Measurements from ENCODE around the gene CARNS1. TPM values are rescaled to one million over a fixed set of nuclear protein-coding genes. Genes with fewer than 3 reads are reported as not detected.

Gene CARNS1
- total and polyA plus RNA-seq, 12 donors = 0.10 to 0.80 (median 0.35) TPM; not detected in 1

DNA sequence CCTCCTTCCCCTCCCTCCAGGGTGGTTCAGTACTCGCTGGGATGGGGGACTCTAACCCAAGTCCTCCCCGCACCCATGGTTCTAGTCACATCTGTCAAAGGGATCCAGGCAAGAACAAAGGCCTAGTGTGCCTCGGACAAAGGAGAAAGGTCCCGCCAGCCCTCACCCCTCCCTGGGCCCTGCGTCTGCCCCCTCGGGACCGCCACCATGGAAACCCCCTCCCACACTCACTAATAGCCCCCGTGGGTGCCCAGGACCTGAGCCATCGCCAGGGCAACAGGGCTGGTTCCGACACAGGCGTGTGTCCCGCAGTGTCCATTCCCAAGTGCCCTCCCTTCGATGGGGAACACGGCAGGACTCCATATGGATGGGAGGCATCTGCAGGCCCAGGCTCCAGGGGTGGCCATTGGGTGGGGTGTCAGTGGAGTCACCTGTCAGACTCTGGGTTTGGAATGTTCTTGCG is 5.1 kb upstream of the CARNS1 start:
- H3K27me3 ChIP-seq = peaks cover 39% of the 10 kb centered on the region
- no peak overlapping the region for H3K4me3 ChIP-seq
- no peaks in the 10 kb centered on the region for H3K36me3 ChIP-seq (replicated peaks in 1 of 2)
- peaks cover 4 to 8% of the 10 kb centered on the region in 2 donors for H3K4me1 ChIP-seq (replicated peaks in 1 of 2)
- 54 to 69% (median 60%) methylated on average over 9 to 15 of the region's 15 CpGs; no CpG with 5 or more reads in 1 of the 4 donors for WGBS, 4 donors
- no peak overlapping the region for H3K27ac ChIP-seq
- no peak for TF ChIP-seq POLR2A (IDR thresholded peaks at IDR 0.05)
- TF ChIP-seq, protein P1, sequence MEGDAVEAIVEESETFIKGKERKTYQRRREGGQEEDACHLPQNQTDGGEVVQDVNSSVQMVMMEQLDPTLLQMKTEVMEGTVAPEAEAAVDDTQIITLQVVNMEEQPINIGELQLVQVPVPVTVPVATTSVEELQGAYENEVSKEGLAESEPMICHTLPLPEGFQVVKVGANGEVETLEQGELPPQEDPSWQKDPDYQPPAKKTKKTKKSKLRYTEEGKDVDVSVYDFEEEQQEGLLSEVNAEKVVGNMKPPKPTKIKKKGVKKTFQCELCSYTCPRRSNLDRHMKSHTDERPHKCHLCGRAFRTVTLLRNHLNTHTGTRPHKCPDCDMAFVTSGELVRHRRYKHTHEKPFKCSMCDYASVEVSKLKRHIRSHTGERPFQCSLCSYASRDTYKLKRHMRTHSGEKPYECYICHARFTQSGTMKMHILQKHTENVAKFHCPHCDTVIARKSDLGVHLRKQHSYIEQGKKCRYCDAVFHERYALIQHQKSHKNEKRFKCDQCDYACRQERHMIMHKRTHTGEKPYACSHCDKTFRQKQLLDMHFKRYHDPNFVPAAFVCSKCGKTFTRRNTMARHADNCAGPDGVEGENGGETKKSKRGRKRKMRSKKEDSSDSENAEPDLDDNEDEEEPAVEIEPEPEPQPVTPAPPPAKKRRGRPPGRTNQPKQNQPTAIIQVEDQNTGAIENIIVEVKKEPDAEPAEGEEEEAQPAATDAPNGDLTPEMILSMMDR (IDR thresholded peaks at IDR 0.05) = no peak
- no peaks in the 10 kb centered on the region for H3K9me3 ChIP-seq (replicated peaks in 1 of 3)
- DNase-seq = no peak
- intact Hi-C loops (cut with DNase I) = no loop called here

DNA sequence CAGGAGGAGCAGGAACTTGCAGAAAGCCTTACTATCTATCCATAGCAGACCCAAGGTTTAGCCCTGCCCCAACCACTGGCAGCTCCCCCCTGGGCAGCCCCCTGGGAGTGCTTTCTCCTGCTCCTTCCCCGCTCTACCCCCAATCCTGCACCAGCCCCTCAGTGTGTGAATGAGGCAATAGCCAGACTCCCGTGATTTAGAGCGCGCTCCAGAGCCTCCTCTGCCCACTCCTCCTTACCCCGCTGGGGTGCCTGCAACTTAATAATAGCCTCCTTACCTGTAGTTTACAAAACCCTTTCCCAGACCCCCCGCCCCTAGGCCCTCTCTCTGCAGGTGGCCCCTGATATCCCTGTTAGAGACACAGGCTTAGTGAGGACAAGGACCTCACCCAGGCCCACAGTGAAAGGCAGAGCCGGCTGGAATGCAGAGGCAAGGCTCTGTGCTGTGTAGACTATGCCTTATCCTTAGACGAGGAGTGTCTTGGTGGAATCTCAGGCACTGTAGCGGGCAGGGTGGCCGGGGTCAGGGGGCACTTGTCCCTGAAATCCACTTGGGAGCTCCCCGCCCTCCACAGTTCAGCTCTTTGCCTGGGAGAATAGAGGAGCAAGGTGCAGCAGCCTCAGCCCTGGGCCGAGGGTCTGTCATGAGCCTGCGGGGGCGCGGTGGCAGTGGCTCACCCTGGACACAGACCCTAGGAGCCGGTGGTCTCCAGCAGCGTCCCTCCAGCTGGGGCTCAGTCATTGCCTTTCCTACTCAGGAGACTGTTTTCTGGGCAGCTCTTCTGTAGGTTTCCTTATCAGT is 4.3 kb upstream of the CARNS1 start:
- H3K36me3 ChIP-seq (replicated peaks in 1 of 2) = no peaks in the 10 kb centered on the region
- H3K4me1 ChIP-seq (replicated peaks in 1 of 2) = peaks cover 4 to 9% of the 10 kb centered on the region in 2 donors
- DNase-seq = no peak
- no peak overlapping the region for H3K4me3 ChIP-seq
- intact Hi-C loops (cut with DNase I) = no loop called here
- no peak overlapping the region for H3K27ac ChIP-seq
- WGBS, 4 donors = 75 to 83% (median 77%) methylated on average over 10 to 17 of the region's 17 CpGs
- H3K9me3 ChIP-seq (replicated peaks in 1 of 3) = no peaks in the 10 kb centered on the region
- TF ChIP-seq, protein P1 (IDR thresholded peaks at IDR 0.05) = no peak
- TF ChIP-seq POLR2A (IDR thresholded peaks at IDR 0.05) = no peak
- H3K27me3 ChIP-seq = peaks cover 39% of the 10 kb centered on the region

DNA sequence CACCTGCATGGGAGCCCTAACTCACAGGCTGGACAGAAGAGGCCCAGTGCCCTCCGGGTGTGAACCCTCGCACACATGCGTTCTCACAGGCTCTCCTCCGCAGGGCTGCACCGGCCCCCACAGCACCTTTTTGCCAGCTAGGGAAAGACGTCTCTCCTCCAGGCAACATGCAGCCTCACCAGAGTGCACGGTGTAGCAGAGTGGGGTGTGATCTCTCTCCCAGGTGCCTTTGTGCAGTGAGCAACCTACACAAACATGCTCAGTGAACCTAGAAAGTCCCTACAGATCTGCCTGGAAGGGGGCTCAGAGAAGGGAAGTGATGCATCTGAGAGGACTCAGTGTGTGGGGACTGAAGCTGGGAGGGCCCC is 3.7 kb upstream of the CARNS1 start:
- intact Hi-C loops (cut with DNase I) = no loop called here
- Histone ChIP-seq H3K4me3 (no peak overlapping the region), H3K36me3 (replicated peaks in 1 of 2) (no peaks in the 10 kb centered on the region), H3K27ac (no peak overlapping the region), H3K4me1 (replicated peaks in 1 of 2) (peaks cover 4 to 9% of the 10 kb centered on the region in 2 donors), H3K27me3 (peaks cover 39% of the 10 kb centered on the region), H3K9me3 (replicated peaks in 1 of 3) (no peaks in the 10 kb centered on the region)
- TF ChIP-seq, protein P1 (IDR thresholded peaks at IDR 0.05) = no peak
- TF ChIP-seq POLR2A (IDR thresholded peaks at IDR 0.05) = no peak
- WGBS, 4 donors = 33 to 77% (median 66%) methylated on average over 1 to 7 of the region's 7 CpGs
- no peak for DNase-seq

DNA sequence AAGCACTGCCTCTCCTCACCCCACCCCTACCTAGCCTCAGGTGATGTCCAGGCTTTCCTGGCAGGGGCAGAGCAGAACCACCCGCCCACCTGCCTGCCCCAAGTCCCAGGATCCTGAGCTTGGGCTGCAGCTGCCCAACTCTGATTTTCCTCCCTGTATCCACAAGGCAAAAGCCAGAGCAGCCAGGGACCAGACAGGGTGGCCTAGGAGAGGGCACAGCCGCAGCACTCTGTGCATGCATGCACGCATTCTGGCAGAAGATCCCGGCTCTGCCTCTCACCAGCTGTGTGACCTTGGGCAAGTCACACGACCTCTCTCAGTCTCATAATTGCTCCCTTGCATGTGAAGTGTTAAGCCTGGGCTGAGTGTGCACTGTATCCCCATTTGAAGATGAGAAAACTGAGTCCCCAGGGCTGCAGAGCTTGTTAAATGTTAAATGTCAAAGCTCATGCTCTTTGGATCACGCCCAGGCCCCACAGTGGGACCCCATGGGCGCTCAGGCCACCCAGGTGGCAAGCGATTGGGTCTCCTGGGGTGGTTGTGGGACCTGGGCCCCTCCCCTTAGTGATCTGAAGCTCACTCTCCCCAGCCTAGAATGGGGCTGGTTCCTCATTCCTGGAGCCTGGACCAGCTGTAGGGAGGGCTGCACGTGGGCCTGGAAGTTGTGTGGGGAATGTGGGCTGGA is 2.8 kb upstream of the CARNS1 start:
- Histone ChIP-seq H3K4me3 (no peak overlapping the region), H3K27me3 (peaks cover 39% of the 10 kb centered on the region), H3K27ac (no peak overlapping the region), H3K36me3 (replicated peaks in 1 of 2) (no peaks in the 10 kb centered on the region), H3K9me3 (replicated peaks in 1 of 3) (no peaks in the 10 kb centered on the region), H3K4me1 (replicated peaks in 1 of 2) (peaks cover 4 to 9% of the 10 kb centered on the region in 2 donors)
- no peak for DNase-seq
- WGBS, 4 donors = 49 to 63% (median 51%) methylated on average over 5 to 9 of the region's 9 CpGs
- intact Hi-C loops (cut with DNase I) = no loop called here
- no peak for TF ChIP-seq POLR2A (IDR thresholded peaks at IDR 0.05)
- TF ChIP-seq, protein P1 (IDR thresholded peaks at IDR 0.05) = no peak
